GM19351 (cell line): ENCODE results near the gene PRTFDC1.
A peak's percentile ranks its signal among the peaks of the same experiment; 100 is the strongest.
"Not testable (repeated sequence)": the region's sequence is repeated elsewhere in the genome, so short reads cannot be mapped to it uniquely, and the experiment has no call there.

Experiments used
- ATAC-seq: cut with Tn5 transposase; IDR thresholded peaks from one replicate; pipeline ENCODE4 v1.9.1; 2021; ENCODE audit warnings: mild to moderate bottlenecking, moderate library complexity; ENCODE audit not compliant: unreplicated experiment

PRTFDC1 gene

GRCh38 chr10:24966962-24967481, 14.6 kb upstream of the PRTFDC1 start:
- ATAC-seq: no peak

DNA sequence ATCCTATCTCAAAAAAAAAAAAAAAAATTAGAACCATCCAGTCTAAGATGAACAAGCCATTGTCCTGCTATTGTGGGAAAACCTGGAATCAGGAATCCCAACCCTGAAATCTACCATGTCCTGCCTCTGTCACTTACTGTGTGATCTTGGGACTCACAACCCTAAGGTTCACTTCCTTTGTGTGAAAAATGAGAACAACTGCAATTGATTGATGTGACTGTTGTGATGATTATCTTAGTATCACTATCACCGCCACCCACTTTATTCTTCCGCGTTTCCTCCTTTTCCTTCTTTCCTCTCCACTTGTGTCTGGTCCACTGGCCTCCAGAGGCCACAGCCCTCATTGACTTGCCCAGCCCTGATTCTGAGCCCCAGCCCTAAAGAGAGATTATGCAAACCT, 12.6 kb upstream of the PRTFDC1 start:
- no peak for ATAC-seq

GRCh38 chr10:24963521-24964041, 11.2 kb upstream of the PRTFDC1 start:
- ATAC-seq: no peak

GRCh38 chr10:24962995-24963394, 10.6 kb upstream of the PRTFDC1 start:
- ATAC-seq: no peak

GRCh38 chr10:24961582-24961981, 9.2 kb upstream of the PRTFDC1 start:
- no peak for ATAC-seq

DNA sequence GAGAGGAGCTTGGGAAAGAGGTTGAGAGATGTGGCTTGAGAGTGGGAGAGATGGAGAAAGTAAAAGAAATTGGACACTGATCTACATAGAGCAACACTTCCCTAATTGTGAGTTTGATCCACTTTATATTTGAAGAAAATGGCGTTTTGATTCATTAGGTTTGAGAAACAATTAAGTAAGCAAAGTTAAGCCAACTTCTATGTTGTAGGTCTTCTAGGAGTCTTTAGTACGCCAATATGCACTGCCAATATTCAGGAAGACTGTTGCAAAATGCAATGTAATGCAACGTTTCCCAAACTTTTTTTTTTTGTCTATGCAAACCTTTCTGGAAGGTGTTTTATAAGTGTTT, 7.0 kb upstream of the PRTFDC1 start:
- no peak for ATAC-seq

DNA sequence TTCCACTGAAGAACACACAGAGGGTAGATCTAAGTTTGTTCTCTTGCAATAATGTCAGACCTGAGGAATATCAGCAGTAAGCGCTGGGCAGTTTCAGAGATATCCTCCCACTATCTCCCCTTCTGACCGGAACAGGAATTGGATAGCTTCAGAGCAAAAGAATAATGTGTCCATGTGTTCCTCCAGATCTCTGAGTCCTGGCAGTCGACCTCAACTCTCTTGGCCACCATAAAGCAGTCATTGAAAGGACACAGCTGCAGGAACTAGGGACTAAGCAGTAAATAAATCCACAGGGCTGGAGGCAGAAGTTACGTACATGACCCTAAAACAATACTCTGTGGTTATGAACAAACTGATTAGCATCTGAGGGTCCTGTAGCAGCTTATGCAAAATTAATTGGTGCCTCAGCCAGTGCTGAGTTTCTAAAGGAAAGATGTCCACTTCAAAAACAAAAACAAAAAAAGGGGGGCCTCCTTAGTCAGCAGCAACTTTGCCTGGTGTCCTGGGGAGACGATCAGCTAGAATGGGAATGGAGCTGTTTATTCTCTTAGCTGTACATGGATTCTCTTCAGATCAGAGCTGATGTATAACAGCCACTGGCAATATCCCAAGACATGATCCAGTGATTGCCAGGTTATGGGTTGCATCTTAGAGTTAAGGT, 6.4 kb upstream of the PRTFDC1 start:
- no peak for ATAC-seq

GRCh38 chr10:24958091-24958720, 5.8 kb upstream of the PRTFDC1 start:
- ATAC-seq: no peak

GRCh38 chr10:24957624-24958051, 5.2 kb upstream of the PRTFDC1 start:
- ATAC-seq: not testable (repeated sequence)

DNA sequence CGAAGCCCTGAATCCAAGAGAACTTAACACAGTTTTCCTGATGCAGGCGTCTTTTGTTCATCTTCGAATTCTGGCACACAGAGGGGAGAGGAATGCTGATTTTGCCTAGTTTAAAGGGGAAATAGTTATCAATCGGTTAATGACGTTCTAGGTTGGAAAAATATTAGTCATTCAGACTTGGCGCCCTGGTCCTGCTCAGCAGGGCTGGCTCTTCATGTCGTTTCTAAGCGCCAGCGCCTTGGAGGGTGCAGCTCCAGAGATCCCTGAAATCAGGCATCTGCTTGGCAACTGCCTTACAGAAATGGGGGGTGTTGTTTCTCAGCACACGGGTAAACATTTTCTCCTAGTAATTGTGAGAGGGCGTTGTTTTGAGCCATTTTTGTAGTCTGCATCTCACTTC, 1.3 kb upstream of the PRTFDC1 start:
- ATAC-seq: no peak

GRCh38 chr10:24952707-24953645, 570 bp upstream of the PRTFDC1 start:
- peak; percentile 61 for ATAC-seq

- ATAC-seq: peak; percentile 1
Observed at GRCh38 chr10:24951201-24952142, 934 bp downstream of the PRTFDC1 start.

- ATAC-seq: no peak
Observed at GRCh38 chr10:24950439-24950838, 2.0 kb downstream of the PRTFDC1 start.

- ATAC-seq: no peak
Observed at GRCh38 chr10:24949616-24950015, 2.8 kb downstream of the PRTFDC1 start.

GRCh38 chr10:24947304-24948097, 4.9 kb downstream of the PRTFDC1 start:
- peak; percentile 49 for ATAC-seq

DNA sequence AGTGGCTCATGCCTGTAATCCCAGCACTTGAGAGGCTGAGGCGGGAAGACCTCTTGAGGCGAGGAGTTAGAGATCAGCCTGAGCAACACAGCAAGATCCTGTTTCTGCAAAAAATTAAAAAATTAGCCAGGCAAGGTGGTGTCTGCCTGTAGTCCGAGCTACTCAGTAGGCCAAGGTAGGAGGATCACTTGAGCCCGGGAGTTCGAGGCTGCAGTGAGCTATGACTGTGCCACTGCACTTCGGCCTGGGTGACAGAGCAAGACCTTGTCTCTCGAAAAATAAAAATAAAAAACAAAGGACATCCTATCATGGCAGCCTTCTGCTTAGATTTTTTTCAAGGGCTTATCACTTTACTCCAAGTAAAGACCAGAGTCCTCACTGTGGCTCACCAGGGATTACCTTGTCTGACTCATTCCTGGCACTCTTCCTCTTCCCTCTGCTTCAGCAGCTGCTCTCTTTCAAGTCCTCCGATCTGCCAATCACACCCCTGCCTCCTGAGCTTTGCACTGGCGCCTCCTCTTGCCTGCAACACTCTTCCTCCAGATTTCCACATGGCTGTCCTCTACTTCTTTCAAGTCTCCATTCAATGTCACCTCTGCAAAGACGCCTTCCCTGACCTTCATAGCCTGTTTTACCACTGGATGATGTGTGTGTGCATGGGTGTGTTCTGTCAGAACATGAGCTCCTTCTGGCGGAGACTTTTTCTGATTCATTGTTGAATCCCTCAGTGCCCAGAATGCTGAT, 7.7 kb downstream of the PRTFDC1 start:
- no peak for ATAC-seq

GRCh38 chr10:24938525-24938924, 13.9 kb downstream of the PRTFDC1 start:
- no peak for ATAC-seq

DNA sequence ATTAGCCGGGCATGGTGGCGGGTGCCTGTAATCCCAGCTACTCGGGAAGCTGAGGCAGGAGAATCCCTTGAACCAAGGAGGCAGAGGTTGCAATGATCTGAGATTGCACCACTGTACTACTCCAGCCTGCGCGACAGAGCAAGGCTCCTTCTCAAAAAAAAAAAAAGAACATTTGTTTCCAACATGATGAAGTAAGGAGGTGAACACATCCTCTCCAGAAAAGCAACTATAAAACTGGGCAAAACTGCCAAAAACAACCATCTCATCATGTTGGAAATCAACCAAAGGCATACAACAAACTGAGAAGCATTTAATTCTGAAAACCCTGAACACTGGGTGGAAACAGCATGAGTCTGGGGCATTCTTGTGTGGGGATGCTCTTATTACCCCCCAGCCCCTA, 14.3 kb downstream of the PRTFDC1 start:
- ATAC-seq: no peak
